GM18508 (cell line): ENCODE results near the gene DYNLT2B.
"Not testable (repeated sequence)": the region's sequence is repeated elsewhere in the genome, so short reads cannot be mapped to it uniquely, and the experiment has no call there.

Experiments used
- ATAC-seq: cut with Tn5 transposase; IDR thresholded peaks from one replicate; pipeline ENCODE4 v1.9.1; 2021; ENCODE audit warnings: moderate number of reproducible peaks; ENCODE audit not compliant: insufficient read depth, unreplicated experiment

The DYNLT2B gene

DNA sequence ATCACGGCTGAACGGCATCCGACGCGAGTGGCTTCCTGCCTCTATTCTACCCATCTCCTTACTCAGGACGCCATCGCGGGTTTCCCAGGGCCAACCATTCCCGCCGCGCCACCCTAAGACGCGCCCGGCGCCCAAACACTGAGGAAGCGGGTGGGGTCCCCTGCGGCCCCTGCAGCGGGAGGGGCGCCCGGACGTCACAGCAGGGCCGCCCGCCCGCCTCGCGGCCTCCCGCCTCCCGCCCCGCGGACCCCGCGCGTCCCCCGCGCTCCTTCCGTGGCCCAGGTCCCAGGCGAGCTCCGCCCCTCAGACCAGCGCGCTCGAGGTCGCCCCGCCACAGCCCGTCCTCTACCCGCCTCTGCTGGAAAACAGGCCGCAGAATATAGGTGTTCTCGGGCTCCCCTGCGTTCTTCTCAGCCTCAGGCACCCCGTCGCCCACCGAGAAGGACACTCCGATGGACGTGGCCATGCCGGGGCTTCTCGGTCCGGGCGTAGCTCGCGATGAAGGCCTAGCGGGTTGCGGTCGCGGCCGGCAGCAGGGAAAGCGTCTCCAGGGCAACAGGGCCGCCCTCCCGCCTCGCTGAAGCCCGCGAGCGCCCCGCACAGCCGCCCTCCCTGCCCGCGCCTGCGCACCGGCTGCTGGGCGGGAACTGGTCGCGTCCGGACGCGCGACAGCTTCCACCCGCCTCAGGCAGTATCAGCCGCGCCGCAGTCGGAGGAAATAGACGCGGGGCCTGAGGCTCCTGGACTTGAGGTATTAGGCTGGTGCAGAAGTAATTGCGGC, at the start of gene DYNLT2B:
Gene DYNLT2B (minus strand): TSS at position 554 of the 781 bp plus-strand sequence. CDS start 88 bp downstream, at position 466.
- ATAC-seq: peak; percentile 36

DNA sequence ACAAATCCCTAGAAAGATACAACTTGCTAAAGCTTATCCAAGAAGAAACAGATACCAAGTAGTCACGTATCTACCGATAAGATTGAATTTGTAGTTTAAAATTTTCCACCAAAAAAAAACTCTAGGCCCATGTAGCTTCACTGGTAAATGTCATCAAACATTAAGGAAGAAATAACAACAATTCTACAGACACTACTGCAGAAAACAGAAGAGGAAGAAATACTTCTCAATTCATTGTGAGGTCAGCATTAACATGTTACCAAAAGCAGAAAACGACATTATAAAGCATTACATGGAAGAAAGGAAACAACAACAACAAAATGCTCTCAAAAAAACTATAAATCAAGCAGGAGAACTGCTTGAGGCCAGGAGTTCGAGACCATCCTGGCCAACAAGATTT, 47.7 kb upstream of the DYNLT2B start:
- ATAC-seq: no peak

DNA sequence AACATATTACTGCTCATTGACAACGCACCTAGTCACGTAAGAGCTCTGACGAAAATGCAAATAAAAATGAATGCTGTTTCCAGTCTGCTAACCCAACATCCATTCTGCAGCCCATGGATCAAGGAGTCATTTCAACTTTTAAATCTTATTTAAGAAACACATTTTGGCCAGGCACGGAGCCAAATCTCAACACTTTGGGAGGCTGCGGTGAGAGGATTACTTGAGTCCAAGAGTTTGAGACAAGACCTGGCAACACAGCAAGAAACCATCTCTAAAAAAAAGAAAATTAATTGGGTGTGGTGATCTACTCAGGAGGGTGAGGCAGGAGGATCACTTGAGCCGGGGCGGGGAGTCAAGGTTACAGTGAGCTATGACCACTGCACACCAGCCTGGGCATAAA, 42.5 kb upstream of the DYNLT2B start:
- ATAC-seq: no peak

- ATAC-seq: not testable (repeated sequence)
Observed at GRCh38 chr3:196358540-196358939, 40.5 kb upstream of the DYNLT2B start.

DNA sequence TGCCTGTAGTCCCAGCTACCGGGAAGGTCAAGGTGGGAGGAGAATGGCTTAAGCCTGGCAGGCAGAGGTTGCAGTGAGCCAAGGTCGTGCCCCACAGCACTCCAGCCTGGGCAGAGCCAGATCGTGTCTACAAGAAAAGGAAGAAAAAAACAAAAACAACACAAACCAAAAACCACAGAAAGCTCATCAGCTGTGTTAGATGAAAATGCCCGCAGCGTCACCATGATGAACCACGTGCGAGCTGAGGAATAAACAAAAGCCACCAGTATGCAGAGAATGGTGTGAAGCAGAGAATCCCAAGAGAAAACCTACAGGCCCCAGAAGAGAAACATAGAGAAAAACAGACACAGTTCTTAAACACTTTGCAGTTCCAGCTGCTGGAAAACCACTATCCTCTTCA, 39.9 kb upstream of the DYNLT2B start:
- no peak for ATAC-seq

DNA sequence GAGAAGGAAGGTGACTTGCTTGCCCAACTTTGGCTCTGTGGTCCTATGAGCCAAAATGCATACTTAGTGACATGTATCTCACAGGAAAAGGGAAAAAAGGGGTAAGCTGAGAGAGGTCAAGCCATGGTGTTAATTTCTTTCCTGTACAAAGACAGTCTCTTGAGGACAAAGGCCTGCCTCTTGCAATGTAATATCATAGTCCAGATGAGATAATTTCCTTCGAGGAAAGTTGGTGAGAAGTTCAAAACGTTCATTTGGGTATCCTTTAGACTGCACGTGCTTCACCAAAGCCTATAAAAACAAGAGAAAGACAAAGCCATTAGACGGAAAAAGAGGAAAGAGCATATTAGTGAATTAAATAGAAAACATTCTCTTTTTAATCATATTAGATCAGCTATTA, 38.5 kb upstream of the DYNLT2B start:
- no peak for ATAC-seq

- no peak for ATAC-seq
Observed at GRCh38 chr3:196355668-196356067, 37.6 kb upstream of the DYNLT2B start.

DNA sequence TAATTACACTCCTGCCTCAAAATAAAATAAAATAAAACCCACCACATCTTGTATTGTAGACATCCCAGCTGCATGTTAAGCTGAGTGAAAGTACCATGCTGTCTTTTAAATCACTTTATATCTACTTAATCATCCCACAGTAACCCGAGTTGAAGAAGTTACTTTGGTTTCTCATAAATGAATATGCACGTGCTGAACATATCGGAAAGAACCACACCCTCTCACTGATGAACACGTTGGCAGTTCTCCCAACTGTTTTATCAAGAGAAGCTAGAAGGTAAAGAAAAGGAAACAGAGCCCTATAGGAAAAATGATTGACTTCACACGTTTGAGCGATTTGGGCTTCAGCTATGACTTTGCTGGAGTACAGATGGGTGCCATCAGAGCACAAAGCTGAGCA, 36.1 kb upstream of the DYNLT2B start:
- ATAC-seq: no peak

GRCh38 chr3:196351541-196351940, 33.5 kb upstream of the DYNLT2B start:
- no peak for ATAC-seq

DNA sequence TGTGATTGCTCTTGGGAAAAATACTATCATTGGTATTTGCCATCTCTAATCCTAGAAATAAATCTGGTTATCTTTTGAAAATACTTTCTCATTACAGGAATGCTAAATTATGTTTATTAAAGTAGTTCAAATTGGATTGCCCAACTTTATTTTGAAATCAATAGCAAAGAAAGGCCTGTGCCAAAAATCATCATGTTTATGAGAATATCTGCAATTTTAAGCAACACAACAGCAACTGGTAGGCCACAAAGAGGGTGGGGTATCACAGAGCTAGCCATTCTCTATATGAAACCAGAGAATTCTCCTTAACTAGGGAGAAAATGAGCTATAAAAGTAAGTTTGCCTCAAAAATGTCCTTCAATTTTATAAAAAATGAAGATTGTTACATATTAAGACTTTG, 32.0 kb upstream of the DYNLT2B start:
- no peak for ATAC-seq

DNA sequence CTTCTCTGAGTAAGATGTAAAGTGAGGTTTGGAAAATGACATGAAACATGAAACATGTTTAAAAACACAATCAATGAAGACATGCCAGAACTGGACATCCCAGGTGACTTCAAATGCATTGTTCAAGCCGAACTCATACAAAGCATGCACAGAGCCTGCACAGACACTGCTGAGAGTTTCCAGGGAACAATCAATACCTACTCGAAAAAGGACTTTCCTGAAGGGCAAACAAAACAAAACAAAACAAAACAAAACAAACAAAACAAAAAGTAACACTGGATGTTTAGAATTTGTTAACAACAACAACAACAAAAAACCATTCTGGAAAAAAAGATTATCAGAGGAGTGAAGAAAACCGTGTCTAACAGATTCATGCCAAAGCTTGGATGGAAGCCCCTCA, 30.7 kb upstream of the DYNLT2B start:
- ATAC-seq: no peak

DNA sequence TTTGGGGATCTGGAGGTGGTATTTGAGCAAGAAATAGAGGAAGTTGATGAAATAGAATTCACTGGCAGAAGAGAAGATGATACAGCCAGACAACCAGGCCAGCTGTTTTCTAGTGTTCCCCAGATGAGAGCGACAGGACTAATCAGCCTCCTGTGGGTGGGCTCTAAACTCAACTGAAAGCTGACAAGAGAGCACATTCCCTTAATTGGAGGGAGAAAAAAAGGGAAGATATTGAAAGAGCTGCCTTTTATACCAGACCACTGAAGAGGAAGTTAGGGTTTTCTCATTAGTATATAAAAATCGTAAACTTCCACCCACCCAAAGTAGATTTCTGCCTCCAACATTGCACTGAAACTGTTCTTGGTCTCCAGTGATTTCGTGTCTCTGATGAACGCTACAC, 26.6 kb upstream of the DYNLT2B start:
- ATAC-seq: no peak

DNA sequence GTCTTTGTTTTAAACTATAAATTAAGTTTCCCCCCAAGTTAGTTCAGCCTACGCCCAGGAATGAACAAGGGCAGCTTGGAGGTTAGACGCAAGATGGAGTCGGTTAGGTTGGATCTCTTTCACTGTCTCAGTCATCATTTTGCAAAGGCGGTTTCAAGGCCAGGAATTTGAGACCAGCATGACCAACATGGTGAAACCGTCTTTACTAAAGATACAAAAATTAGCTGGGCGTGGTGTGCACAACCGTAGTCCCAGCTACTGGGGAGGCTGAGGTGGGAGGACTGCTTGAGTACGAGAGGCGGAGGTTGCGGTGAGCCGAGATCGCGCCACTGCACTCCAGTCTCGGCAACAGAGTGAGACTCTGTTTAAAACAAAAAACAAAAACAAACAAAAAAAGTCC, 25.9 kb upstream of the DYNLT2B start:
- not testable (repeated sequence) for ATAC-seq

DNA sequence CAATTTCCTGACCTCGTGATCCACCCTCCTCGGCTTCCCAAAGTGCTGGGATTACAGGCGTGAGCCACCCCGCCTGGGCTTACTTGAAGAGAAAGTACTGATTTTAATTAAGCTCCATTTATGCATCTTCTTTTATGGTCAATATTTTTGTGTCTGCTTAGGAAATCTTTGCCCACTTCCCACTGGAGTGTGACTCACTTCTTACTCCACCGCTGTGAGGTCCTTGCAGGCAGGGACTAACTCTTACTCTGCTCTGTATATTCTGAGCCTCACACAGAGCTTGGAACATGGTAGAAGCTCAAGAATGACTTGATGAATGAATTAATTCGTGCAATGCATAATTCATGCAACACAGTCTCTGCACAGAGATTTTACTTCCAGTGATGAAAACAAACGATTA, 23.1 kb upstream of the DYNLT2B start:
- ATAC-seq: no peak

GRCh38 chr3:196340466-196340865, 22.4 kb upstream of the DYNLT2B start:
- no peak for ATAC-seq

GRCh38 chr3:196339493-196340254, 21.6 kb upstream of the DYNLT2B start:
- no peak for ATAC-seq

DNA sequence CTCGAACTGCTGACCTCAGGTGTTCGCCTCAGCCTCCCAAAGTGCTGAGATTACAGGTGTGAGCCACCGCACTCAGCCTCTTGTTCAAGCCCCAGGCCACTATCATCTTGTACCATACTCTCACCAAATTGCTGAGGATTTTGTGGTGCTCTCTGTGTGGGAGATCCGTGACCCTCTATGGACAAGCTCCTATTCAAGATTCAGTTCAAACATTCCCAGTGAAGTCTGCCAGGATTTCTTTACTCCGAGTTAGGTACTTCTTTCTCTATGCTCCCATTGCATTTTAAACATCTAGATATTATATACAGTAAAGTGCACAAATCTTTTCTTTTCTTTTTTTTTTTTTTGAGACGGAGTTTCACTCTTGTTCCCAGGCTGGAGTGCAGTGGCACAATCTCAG, 21.0 kb upstream of the DYNLT2B start:
- no peak for ATAC-seq

DNA sequence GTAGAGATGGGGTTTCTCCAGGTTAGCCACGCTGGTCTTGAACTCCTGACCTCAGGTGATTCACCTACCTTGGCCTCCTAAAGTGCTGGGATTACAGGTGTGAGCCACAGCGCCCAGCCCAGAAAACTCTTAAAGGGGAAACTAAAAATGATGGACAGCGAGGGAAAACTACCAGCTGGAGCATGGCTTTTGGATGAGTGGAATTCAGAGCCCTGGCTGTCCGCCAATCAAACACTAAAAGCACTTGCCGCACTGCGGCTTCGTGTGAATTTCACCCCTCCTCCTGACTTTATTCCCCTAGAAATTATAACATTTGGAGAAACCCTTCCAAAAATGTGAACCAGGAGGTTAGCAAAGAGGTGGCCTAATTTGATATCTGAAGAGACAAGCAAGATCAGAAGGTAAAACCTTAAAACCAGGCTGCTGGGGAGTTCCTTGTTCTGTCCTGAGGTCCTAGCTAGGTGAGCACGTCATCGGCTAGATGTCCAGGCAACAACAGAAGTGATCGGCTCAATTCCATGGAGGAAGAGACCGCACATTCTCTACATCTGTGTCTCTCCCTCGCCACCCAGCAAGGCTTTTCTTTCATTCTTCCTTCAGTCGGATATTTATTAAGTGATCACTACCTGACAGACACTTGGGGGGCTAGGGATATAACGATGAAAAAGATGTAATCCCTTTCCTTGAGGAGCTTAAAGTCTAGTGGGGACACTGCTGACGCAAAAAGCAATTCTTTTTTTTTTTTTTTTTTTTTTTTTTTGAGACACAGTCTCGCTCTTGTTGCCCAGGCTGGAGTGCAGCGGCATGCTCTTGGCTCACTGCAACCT, 18.5 kb upstream of the DYNLT2B start:
- no peak for ATAC-seq

GRCh38 chr3:196335503-196335948, 17.5 kb upstream of the DYNLT2B start:
- ATAC-seq: no peak

DNA sequence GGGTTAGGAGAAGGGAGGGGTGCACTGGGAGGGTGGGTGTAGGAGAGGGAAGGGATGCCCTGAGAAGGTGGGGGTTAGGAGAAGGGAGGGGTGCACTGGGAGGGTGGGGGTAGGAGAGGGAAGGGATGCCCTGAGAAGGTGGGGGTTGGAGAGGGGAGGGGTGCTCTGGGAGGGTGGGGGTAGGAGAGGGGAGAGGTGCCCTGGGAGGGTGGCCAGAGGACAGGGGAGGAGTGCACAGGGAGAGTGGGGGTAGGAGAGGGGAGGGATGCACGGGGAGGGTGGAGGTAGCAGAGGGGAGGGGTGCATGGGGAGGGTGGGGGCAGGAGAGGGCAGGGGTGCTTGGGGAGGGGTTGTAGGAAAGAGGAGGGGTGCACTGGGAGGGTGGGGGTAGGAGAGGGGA, 16.9 kb upstream of the DYNLT2B start:
- no peak for ATAC-seq

- no peak for ATAC-seq
Observed at GRCh38 chr3:196332168-196332567, 14.1 kb upstream of the DYNLT2B start.
